ENCODE results near the gene FUBP1. TPM values are rescaled to one million over a fixed set of nuclear protein-coding genes. Genes with fewer than 3 reads are reported as not detected.
"Not testable (repeated sequence)": the region's sequence is repeated elsewhere in the genome, so short reads cannot be mapped to it uniquely, and the experiment has no call there.

FUBP1 gene
- total and polyA plus RNA-seq, 2 donors from 2014 or later: 63.7 to 151 TPM

- Histone ChIP-seq H3K9me3 (ENCODE audit: control insufficient read depth in 2 of 3, insufficient read depth in 1 of 3, low read length in 3 of 3) (no peaks in the 10 kb centered on the region), H3K9ac (ENCODE audit: low read length in 3 of 3) (no peak overlapping the region), H3K36me3 (ENCODE audit: control insufficient read depth in 2 of 3, insufficient read depth in 3 of 3, low read length in 3 of 3) (no peaks in the 10 kb centered on the region), H3K27ac (ENCODE audit: low read depth in 2 of 2, low read length in 2 of 2) (no peak overlapping the region), H3K4me1 (ENCODE audit: control insufficient read depth in 2 of 3, insufficient read depth in 2 of 3, low read depth in 1 of 3, low read length in 3 of 3) (peaks cover 0 to 8% (median 2%) of the 10 kb centered on the region in 3 donors), H3K27me3 (ENCODE audit: control insufficient read depth, insufficient read depth, low read length) (no peaks in the 10 kb centered on the region), H3K4me3 (ENCODE audit: low read length in 3 of 3) (no peak overlapping the region)
- intact Hi-C loops (cut with DNase I): no loop called here
- no peak for TF ChIP-seq CTCF (IDR thresholded peaks at IDR 0.05; ENCODE audit: borderline replicate concordance, extremely low read depth, insufficient read depth)
- DNase-seq: no peak
- no peak for FAIRE-seq
Observed at GRCh38 chr1:77987919-77988318, 9.0 kb upstream of the FUBP1 start.

GRCh38 chr1:77986810-77987209 is 7.9 kb upstream of the FUBP1 start:
- Histone ChIP-seq H3K9me3 (ENCODE audit: control insufficient read depth in 2 of 3, insufficient read depth in 1 of 3, low read length in 3 of 3) (no peaks in the 10 kb centered on the region), H3K27ac (ENCODE audit: low read depth in 2 of 2, low read length in 2 of 2) (no peak overlapping the region), H3K27me3 (ENCODE audit: control insufficient read depth, insufficient read depth, low read length) (no peaks in the 10 kb centered on the region), H3K4me1 (ENCODE audit: control insufficient read depth in 2 of 3, insufficient read depth in 2 of 3, low read depth in 1 of 3, low read length in 3 of 3) (peaks cover 0 to 8% (median 2%) of the 10 kb centered on the region in 3 donors), H3K36me3 (ENCODE audit: control insufficient read depth in 2 of 3, insufficient read depth in 3 of 3, low read length in 3 of 3) (no peaks in the 10 kb centered on the region), H3K9ac (ENCODE audit: low read length in 3 of 3) (no peak overlapping the region), H3K4me3 (ENCODE audit: low read length in 3 of 3) (no peak overlapping the region)
- FAIRE-seq (no peak), DNase-seq (no peak)
- intact Hi-C loops (cut with DNase I): no loop called here
- TF ChIP-seq CTCF (IDR thresholded peaks at IDR 0.05; ENCODE audit: borderline replicate concordance, extremely low read depth, insufficient read depth): no peak

GRCh38 chr1:77984629-77985028 is 5.8 kb upstream of the FUBP1 start:
- Histone ChIP-seq H3K27ac (ENCODE audit: low read depth in 2 of 2, low read length in 2 of 2) (no peak overlapping the region), H3K4me1 (ENCODE audit: control insufficient read depth in 2 of 3, insufficient read depth in 2 of 3, low read depth in 1 of 3, low read length in 3 of 3) (peaks cover 0 to 8% (median 2%) of the 10 kb centered on the region in 3 donors), H3K9ac (ENCODE audit: low read length in 3 of 3) (no peak overlapping the region), H3K36me3 (ENCODE audit: control insufficient read depth in 2 of 3, insufficient read depth in 3 of 3, low read length in 3 of 3) (no peaks in the 10 kb centered on the region), H3K4me3 (ENCODE audit: low read length in 3 of 3) (no peak overlapping the region), H3K27me3 (ENCODE audit: control insufficient read depth, insufficient read depth, low read length) (no peaks in the 10 kb centered on the region), H3K9me3 (ENCODE audit: control insufficient read depth in 2 of 3, insufficient read depth in 1 of 3, low read length in 3 of 3) (no peaks in the 10 kb centered on the region)
- intact Hi-C loops (cut with DNase I): no loop called here
- DNase-seq (no peak), FAIRE-seq (no peak)
- TF ChIP-seq CTCF (IDR thresholded peaks at IDR 0.05; ENCODE audit: borderline replicate concordance, extremely low read depth, insufficient read depth): no peak

- Histone ChIP-seq H3K9ac (ENCODE audit: low read length in 3 of 3) (no peak overlapping the region), H3K27me3 (ENCODE audit: control insufficient read depth, insufficient read depth, low read length) (no peaks in the 10 kb centered on the region), H3K36me3 (ENCODE audit: control insufficient read depth in 2 of 3, insufficient read depth in 3 of 3, low read length in 3 of 3) (no peaks in the 10 kb centered on the region), H3K4me1 (ENCODE audit: control insufficient read depth in 2 of 3, insufficient read depth in 2 of 3, low read depth in 1 of 3, low read length in 3 of 3) (peaks cover 0 to 8% (median 2%) of the 10 kb centered on the region in 3 donors), H3K27ac (ENCODE audit: low read depth in 2 of 2, low read length in 2 of 2) (no peak overlapping the region), H3K9me3 (ENCODE audit: control insufficient read depth in 2 of 3, insufficient read depth in 1 of 3, low read length in 3 of 3) (no peaks in the 10 kb centered on the region), H3K4me3 (ENCODE audit: low read length in 3 of 3) (no peak overlapping the region)
- DNase-seq (no peak), FAIRE-seq (no peak)
- intact Hi-C loops (cut with DNase I): no loop called here
- TF ChIP-seq CTCF (IDR thresholded peaks at IDR 0.05; ENCODE audit: borderline replicate concordance, extremely low read depth, insufficient read depth): no peak
Observed at GRCh38 chr1:77983997-77984355, 5.1 kb upstream of the FUBP1 start.

- H3K36me3 ChIP-seq (ENCODE audit: control insufficient read depth in 2 of 3, insufficient read depth in 3 of 3, low read length in 3 of 3); H3K27ac ChIP-seq (ENCODE audit: low read depth in 2 of 2, low read length in 2 of 2); H3K4me1 ChIP-seq (ENCODE audit: control insufficient read depth in 2 of 3, insufficient read depth in 2 of 3, low read depth in 1 of 3, low read length in 3 of 3); H3K27me3 ChIP-seq (ENCODE audit: control insufficient read depth, insufficient read depth, low read length); intact Hi-C loops (cut with DNase I); H3K9me3 ChIP-seq (ENCODE audit: control insufficient read depth in 2 of 3, insufficient read depth in 1 of 3, low read length in 3 of 3); H3K4me3 ChIP-seq (ENCODE audit: low read length in 3 of 3); DNase-seq; H3K9ac ChIP-seq (ENCODE audit: low read length in 3 of 3); FAIRE-seq: not testable (repeated sequence)
Observed at GRCh38 chr1:77983352-77983996, 4.6 kb upstream of the FUBP1 start.
